ENCODE results near the gene EBLN2.

- TF ChIP-seq CTCF (IDR thresholded peaks at IDR 0.05) (no peak), POLR2A (IDR thresholded peaks at IDR 0.05) (no peak), POLR2AphosphoS5 (IDR thresholded peaks at IDR 0.05; ENCODE audit: insufficient read depth in 1 of 2, low read depth in 1 of 2) (no peak)
Observed at GRCh38 chr3:73096169-73096568, 34.7 kb downstream of the EBLN2 start.
